Body of pancreas (tissue), 4 donors: ENCODE data around the gene DPEP2. TPM values are rescaled to one million over a fixed set of nuclear protein-coding genes. Genes with fewer than 3 reads are reported as not detected.
A peak's percentile ranks its signal among the peaks of the same experiment; 100 is the strongest.

Experiments used
- ATAC-seq: fragments of 150-250 bp; one replicate; pipeline ENCODE4 v1.9.1; 2016
- DNase-seq, 4 donors: peaks; one replicate each; pipeline ENCODE4 v3.0.0-alpha.2; 2019
- H3K27ac ChIP-seq, 4 donors: fragments of 200-600 bp; sonication (generic); 1 replicate in 3 of 4; 2 replicates in 1 of 4; pipeline versions ENCODE4 v1.5.1 to v1.6.1; 2016 to 2019; ENCODE audit warnings: mild to moderate bottlenecking in 1 of 4, mixed read lengths in 1 of 4, moderate library complexity in 1 of 4
- H3K27me3 ChIP-seq, 2 donors: fragments of 200-600 bp; sonication (generic); one replicate each; pipeline ENCODE4 v1.6.0; 2016; ENCODE audit warnings: mild to moderate bottlenecking in 1 of 2
- H3K36me3 ChIP-seq, 2 donors: fragments of 200-600 bp; sonication (generic); replicated peaks in 1 of 2; 2 replicates each; pipeline ENCODE4 v1.5.1; 2016; ENCODE audit warnings: low read depth in 2 of 2; ENCODE audit not compliant: insufficient read depth in 1 of 2
- H3K4me1 ChIP-seq: fragments of 200-600 bp; sonication (generic); one replicate; pipeline ENCODE4 v1.6.0; 2016
- H3K4me3 ChIP-seq, 2 donors: fragments of 200-600 bp; sonication (generic); 1 replicate in 1 of 2; 2 replicates in 1 of 2; pipeline ENCODE4 v1.5.1; 2016 to 2019
- H3K9me3 ChIP-seq, 3 donors: fragments of 200-600 bp; sonication (generic); 1 replicate in 2 of 3; 2 replicates in 1 of 3; pipeline ENCODE4 v1.5.1; 2016
- POLR2A ChIP-seq, 3 donors: fragments of 450-650 bp; IDR thresholded peaks; one replicate each; pipeline ENCODE4 v1.6.1; 2016; ENCODE audit warnings: antibody characterized with exemption in 3 of 3, mild to moderate bottlenecking in 2 of 3
- WGBS, 2 donors: methylation state at CpG; one replicate each; pipeline ENCODE4 v1.1.5; 2017; 5-methylcytosine and 5-hydroxymethylcytosine counted together
- intact Hi-C: fragments of 100-400 bp; cut with DNase I; formaldehyde crosslinking; loops from one replicate; pipeline ENCODE4 v1.15.1; 2023
- total RNA-seq, 2 donors: library from RNA; depleted of rRNA; stranded (reverse); fragments of >200 nt; gene quantifications; one replicate each; pipeline ENCODE4 v1.1.0, GENCODE V29; 2016
- TF ChIP-seq, protein P1 (sequence below), 7 experiments: fragments of 450-650 bp in 4 of 7; fragments of 200-600 bp in 3 of 7; sonication (generic) in 3 of 7; IDR thresholded peaks; one replicate each; pipeline ENCODE4 v1.5.1; 2016 to 2019; ENCODE audit warnings: antibody characterized with exemption in 7 of 7

The DPEP2 gene
- total RNA-seq, 2 donors from 2014 or later = 0.78 to 1.3 TPM

GRCh38 chr16:67945392-67945933, 53.8 kb downstream of the DPEP2 start:
- no peak for TF ChIP-seq POLR2A (IDR thresholded peaks at IDR 0.05)
- TF ChIP-seq, protein P1, sequence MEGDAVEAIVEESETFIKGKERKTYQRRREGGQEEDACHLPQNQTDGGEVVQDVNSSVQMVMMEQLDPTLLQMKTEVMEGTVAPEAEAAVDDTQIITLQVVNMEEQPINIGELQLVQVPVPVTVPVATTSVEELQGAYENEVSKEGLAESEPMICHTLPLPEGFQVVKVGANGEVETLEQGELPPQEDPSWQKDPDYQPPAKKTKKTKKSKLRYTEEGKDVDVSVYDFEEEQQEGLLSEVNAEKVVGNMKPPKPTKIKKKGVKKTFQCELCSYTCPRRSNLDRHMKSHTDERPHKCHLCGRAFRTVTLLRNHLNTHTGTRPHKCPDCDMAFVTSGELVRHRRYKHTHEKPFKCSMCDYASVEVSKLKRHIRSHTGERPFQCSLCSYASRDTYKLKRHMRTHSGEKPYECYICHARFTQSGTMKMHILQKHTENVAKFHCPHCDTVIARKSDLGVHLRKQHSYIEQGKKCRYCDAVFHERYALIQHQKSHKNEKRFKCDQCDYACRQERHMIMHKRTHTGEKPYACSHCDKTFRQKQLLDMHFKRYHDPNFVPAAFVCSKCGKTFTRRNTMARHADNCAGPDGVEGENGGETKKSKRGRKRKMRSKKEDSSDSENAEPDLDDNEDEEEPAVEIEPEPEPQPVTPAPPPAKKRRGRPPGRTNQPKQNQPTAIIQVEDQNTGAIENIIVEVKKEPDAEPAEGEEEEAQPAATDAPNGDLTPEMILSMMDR (IDR thresholded peaks at IDR 0.05) = no peak
- Histone ChIP-seq H3K27me3 (no peaks in the 10 kb centered on the region), H3K4me1 (peaks cover under 1% of the 10 kb centered on the region), H3K4me3 (no peak overlapping the region), H3K27ac (peak overlapping the region in 1 of 4 donors; percentile 42), H3K36me3 (peaks cover 0 to 11% of the 10 kb centered on the region in 2 donors), H3K9me3 (no peaks in the 10 kb centered on the region)
- intact Hi-C loops = no loop called here
- no peak for ATAC-seq
- 85 to 96% methylated on average over 12 to 24 of the region's 24 CpGs for WGBS, 2 donors
- no peak for DNase-seq

- ATAC-seq (no peak), DNase-seq (no peak)
- H3K27me3 ChIP-seq = no peaks in the 10 kb centered on the region
- H3K27ac ChIP-seq = peak overlapping the region in 1 of 4 donors; percentile 42
- H3K4me1 ChIP-seq = peaks cover 6% of the 10 kb centered on the region
- 92 to 95% methylated on average over 4 to 24 of the region's 24 CpGs for WGBS, 2 donors
- TF ChIP-seq, protein P1 (IDR thresholded peaks at IDR 0.05) = no peak
- TF ChIP-seq POLR2A (IDR thresholded peaks at IDR 0.05) = no peak
- H3K9me3 ChIP-seq = no peaks in the 10 kb centered on the region
- intact Hi-C loops = no loop called here
- H3K36me3 ChIP-seq = peaks cover 0 to 11% of the 10 kb centered on the region in 2 donors
- H3K4me3 ChIP-seq = no peak overlapping the region
These were observed 54.4 kb downstream of the DPEP2 start for GRCh38 chr16:67944690-67945391.

DNA sequence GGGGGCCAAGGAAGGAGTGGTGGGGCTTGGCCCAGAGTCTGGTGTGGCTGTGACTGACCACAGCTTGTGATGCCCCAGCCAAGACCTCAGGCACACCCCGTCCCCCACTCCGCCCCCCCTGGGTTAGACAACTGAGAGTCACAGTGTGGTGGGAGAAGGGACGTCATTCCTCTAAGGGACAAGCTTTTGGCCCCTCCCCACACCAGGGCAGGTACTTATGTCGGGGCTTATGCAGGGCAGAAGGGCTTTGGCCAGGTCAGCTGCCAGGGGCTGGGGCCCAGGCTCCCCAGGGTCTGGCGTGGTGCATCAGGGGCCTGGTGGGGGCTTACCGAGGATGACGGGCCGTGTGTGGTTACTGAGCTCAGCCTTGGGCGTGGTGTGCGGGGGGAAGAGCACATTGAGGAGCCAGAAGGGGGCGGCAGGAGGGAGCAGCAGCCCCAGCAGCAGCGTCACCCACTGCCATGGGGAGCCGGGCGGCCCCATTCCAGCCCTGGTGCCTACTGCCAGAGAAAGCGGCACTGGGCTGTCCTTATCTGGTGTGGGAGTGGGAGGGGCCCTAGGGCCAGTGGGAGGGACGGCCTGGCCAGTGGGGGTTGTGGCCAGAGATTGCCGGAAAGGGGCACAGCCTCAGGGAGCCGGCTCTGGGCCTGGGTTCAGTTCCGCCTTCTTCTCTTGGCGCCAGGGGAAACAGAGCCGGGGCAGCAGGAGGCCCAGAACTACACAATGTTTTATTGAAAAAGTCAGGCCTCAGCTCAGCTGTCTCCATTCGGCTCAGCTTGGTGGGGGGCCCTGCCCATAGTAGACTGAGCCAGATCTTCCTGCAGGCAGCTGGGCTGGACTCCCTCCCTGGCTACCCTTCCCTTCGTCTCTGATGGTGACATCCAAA, 55.4 kb downstream of the DPEP2 start, which contains the start of gene LCAT:
TSS of gene LCAT (minus strand) at position 502 of the 886 bp plus-strand sequence. CDS start at position 483, 19 bp downstream.
- Histone ChIP-seq H3K27me3 (no peaks in the 10 kb centered on the region), H3K27ac (peak within 1 kb of the TSS in 1 of 4 donors; percentile 42), H3K4me3 (no peak within 1 kb of the TSS), H3K36me3 (peaks cover 0 to 11% of the 10 kb centered on the region in 2 donors), H3K4me1 (peaks cover 11% of the 10 kb centered on the region), H3K9me3 (no peaks in the 10 kb centered on the region)
- intact Hi-C loops = no loop called here
- WGBS, 2 donors = 74 to 83% methylated on average over 13 to 22 of the region's 23 CpGs
- no peak for ATAC-seq
- DNase-seq = no peak
- TF ChIP-seq, protein P1 (IDR thresholded peaks at IDR 0.05) = no peak
- no peak for TF ChIP-seq POLR2A (IDR thresholded peaks at IDR 0.05)

- ATAC-seq (no peak), DNase-seq (no peak)
- intact Hi-C loops = no loop called here
- 93% methylated on average over 4 of the region's 6 CpGs; no CpG with 5 or more reads in 1 of the 2 donors for WGBS, 2 donors
- no peak overlapping the region for H3K27ac ChIP-seq
- no peaks in the 10 kb centered on the region for H3K9me3 ChIP-seq
- H3K36me3 ChIP-seq = peaks cover 0 to 9% of the 10 kb centered on the region in 2 donors
- TF ChIP-seq, protein P1 (IDR thresholded peaks at IDR 0.05) = no peak
- no peak for TF ChIP-seq POLR2A (IDR thresholded peaks at IDR 0.05)
- H3K27me3 ChIP-seq = no peaks in the 10 kb centered on the region
- H3K4me1 ChIP-seq = peaks cover 11% of the 10 kb centered on the region
- no peak overlapping the region for H3K4me3 ChIP-seq
These were observed 56.0 kb downstream of the DPEP2 start for GRCh38 chr16:67943256-67943618.
